Stimulated activated CD4-positive, alpha-beta T cell treated with anti-CD3 and anti-CD28 coated beads, Interleukin-4, amount 100 ng/mL, for 1 hour (primary cell): ENCODE measurements around the gene THSD4.
"Not testable (repeated sequence)": the region's sequence is repeated elsewhere in the genome, so short reads cannot be mapped to it uniquely, and the experiment has no call there.

Experiments used
- DNase-seq: peaks from one replicate; pipeline ENCODE4 v3.0.0-alpha.2; 2020

THSD4 gene

DNA sequence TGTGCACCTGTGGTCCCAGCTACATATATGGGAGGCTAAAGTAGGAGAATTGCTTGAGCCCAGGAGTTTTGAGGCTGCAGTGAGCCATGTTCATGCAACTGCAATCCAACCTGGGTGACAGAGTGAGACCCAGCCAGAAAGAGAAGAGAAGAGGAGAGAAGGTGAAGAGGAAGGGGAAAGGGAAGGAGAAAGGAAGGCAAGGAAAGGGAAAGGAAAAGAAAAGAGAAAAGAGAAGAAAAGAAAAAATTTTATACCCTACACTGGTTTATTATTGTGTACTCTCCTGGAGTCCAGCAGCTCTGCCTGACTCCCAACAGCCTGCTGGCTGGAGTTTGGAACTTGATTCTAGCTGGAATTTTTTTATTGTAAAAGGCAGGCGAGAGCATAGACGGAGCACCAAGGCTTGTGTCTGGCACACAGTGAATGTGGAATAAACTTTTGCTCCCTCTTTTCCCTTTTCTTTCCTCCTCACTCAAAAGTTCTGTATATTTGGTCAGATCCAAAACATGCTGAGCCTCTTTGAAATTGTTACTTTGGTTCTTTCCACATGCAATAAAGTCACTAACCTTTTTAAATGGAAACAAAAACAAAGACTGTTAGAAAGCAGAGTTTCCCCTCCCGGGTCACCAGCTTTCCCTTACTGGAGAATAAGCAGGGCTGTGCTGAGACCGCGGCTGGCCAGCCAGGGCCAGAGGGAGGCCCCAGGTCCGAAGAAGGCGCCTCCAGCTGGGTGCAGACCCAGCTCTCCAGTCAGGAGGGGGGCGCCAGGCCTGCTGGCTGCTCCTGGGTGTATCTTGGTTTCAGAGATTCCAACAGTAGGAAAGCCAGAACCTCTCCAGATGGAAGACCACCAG, 9.9 kb downstream of the THSD4 start:
- DNase-seq = no peak

DNA sequence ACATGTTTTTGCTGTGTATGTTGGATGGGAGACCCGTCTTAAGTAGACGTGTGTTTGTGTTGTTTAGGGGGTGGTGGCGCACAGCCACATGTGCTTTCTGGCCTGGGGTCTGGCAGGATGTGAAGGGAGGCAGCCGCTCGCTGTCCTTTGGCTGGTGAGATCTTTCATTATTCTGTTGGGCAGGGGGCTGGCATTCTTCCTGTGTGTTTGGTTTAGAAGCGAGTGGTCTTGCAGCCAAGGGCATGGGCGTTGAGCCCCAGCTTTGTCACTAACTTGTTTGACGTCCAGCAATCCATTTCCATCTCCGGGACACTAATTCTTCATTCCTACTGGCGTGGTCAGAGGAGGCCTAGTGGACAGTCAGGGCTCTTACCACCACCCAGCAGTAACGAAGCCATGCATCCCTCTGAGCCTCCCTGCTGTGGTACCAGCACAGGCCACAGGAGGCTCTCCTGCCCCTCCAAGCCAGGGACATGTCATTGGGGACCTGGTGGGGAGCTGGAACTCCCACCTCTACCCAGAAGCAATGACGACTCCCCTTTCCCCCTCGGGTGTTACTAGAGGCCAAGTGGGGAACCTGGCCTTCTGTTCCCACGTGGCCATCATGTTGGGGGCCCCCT, 10.7 kb downstream of the THSD4 start:
- DNase-seq = no peak

DNA sequence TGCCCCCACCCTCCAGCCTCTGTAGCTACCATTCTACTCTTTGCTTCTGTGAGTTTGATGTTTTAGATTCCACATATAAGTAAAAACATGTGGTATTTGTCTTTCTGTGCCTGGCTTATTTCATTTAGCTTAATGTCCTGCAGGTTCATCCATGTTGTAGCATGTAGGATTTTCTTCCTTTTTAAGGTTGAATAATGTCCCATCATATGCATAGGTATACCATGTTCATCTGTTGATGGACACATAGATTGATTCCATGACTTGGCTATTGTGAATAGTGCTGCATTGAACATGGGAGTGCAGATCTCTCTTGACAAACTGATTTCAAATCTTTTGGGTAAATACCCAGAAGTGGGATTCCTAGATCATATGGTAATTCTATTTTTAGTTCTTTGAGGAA, 11.8 kb downstream of the THSD4 start:
- DNase-seq = no peak

DNA sequence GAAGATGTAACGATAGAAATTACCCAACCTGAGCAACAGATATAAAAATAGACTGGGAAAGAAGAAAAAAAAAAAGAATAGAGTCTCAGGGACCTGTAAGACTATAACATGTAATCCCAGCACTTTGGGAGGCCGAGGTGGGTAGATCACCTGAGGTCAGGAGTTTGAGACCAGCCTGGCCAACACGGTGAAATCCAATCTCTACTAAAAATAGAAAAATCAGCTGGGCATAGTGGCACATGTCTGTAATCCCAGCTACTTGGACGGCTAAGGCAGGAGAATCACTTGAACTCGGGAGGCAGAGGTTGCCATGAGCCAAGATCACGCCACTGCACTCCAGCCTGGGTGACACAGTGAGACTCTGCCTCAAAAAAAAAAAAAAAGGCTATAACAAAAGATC, 12.9 kb downstream of the THSD4 start:
- DNase-seq = not testable (repeated sequence)

DNA sequence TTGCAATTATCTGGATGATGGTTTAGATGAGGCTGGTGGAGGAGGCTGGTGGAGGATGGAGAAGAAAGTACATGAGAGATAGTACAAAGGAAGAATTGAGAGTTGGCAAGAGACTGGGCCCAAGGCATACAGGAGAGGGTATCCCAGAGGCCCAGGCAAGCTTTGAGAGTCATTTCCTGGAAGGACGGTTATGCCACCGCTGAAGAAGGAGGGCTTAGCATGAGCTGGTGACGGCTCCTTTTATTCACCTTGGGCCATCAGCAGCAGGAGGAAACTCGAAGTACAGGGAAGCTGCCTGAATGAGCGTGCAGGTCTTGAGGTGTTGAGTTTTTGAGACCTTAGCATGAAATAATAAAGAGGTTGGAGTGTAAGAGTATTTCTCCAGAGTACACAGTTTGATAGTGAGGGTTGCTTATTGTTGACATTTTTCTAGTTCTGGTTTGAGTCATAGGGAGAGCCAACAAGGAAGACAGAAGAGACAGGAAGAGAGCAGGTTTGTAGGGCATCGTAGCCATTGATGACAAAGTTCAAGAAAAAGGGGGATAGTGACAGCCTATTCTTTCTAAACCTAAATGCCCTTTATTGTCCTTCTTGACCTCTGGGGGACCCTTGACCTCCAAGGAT, 13.8 kb downstream of the THSD4 start:
- DNase-seq = no peak

DNA sequence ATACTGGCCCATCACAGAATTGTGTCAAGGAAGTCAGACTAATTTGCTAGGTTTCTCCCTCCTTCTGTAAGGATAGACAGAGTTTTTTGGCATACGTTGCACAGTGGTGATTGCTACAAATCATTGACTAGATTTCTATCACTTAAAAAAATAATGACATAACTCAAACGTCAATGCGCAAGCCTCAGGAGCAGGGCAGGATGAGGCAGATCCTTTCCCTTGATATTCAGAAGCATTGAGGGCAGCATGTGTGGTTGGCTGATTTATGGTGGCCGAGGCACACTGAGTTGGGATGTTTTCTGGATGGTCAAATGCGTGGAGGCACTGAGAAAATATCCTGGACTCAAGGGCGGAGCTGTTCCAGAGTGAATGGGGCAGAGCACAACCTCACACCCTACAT, 14.4 kb downstream of the THSD4 start:
- DNase-seq = no peak

DNA sequence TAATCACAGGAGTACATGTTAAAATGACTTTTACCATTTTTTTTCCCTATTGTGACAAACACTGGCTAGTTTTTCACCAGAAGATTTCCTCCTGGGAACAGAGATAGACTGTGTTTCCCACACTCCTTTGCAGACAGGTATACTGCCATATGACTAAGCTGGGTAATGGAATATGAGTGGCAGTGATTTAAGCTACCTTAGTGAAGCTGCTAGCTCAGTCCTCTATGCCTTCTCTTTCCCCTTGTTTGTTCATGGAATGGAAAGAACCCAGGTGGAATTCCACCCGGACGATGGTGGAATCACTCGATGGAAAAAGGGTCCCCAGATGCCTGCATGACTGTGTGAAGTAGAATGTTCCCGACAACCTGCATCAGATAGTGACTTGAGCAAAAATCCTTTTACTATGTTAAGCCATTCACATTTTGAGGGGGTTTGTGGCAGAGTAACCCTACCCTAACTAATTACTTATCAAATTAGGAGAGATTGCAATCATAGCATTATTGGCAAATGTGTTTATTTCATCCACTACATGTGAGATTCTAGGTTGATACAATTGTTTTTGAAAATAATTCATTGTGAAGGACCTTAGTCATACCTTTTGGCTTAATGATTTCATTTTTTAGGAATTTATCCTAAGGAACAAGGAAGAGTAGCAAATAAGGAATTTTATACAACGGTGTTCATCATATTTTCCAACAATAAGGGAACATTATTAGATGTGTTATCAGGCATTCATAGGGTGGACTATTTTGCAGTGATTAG, 16.5 kb downstream of the THSD4 start:
- no peak for DNase-seq

DNA sequence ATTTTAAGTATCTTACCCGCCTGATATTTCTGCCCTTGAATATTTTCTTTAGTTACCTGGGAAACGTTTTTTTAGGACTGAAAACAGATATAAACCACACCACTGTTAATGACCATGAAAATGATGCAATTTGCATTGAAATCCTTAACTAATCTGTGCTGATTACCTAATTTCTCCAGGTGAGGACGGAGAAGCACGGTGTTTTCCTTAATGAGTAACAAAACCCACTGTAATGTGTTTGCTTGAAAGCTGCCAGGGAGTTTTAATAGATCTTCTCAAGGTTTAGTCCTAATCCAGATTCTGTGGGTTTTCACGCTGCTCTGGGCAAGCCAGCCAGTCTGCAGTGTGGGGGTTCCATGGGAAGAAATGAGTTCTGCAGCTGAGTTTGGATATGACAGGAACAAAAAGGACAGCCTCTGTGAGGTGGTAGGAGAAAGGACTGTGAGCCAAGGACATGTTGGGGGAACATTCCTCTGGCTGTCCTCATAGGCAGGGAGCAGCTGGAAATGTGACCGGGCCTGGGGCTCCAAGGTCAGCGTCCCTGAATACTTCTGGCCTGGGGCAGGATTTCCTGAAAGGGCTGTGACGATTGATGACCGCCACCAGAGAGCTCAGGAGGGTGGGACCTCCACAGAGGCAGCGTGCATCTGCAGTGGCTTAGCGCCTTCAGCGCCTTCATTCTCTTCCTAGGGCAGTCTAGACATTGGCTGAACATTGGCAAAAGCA, 18.6 kb downstream of the THSD4 start:
- DNase-seq = no peak

DNA sequence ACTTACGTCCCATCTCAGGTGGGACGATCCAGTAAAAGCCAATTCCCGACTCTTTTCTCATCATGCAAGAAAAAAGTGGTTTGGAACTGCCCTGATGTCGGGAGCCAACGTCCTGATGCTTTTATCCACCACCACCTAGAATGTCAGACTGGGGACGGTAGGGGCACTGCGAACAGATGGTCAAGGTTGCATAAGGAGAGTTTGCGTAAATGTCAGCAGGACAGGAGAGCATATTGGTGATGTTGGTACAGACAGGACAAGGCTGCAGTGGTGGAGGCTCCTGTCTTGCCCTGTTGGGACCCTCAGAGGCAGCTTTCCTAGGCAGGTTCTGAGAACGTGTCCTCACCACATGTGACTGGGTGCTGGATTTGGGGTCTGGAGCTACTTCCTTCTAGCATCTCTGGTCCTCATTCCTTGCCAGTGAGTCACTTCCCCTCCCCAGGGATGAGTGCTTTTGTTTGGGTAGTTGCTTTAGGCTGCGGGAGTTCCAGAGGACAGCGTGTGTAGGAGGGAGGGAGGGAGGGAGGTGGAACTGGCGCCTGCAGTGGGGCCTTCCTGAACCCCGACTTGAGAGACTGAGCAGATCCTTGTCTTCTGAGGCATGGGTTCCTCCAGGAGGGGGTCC, 21.0 kb downstream of the THSD4 start:
- DNase-seq = no peak

DNA sequence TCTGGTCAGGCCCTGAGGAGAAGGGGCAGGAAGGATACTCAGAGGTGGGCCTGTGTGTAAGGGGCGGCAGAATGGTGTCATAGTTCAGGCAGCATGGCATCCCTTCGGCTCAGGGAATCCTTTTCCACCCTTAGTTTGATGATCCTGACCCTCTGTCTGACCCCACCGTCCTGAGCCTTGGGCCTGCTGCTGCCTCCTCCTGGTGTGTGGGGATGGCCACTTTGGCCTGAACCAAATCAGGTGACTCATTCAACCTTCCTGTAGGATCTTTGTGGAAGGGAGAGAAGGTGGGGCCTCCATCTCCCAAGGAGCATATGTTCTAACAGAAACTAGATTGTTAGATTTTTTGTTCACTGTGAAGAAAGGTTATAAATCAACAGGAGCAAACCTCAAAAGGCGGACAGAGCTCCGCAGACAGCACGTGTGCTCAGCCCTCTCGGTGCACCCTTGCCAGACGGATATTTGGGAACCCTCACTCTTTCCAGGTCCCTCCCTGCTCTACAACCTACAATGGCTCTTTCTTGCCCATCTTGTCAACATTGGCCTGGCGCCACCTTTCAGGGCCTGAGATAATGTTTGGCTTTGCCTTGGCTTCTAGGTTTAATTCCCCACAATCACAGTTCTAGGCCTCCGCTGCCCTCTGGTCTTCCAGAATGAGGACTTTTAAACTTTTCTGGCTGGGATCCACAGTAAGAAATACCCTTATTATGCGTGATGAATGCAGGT, 21.7 kb downstream of the THSD4 start:
- no peak for DNase-seq

DNA sequence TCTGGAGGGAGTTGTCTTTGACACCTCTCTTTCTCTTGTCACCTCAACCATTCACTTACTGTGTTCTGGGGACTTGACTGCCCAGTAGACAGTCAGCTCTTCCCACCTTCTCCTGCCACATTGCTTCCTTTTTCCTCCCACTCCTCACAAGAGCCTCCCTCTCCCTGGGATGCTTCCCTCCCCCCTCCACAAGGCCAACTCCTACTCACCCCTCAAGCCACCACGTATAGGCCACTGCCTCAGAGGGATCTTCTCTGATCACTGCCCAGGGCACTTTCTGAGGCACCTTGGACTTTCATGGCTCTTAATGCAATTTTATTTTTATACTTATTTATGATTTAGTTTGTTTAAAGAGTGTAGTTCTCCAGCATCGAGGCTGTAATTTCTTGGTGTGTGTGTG, 23.2 kb downstream of the THSD4 start:
- no peak for DNase-seq

DNA sequence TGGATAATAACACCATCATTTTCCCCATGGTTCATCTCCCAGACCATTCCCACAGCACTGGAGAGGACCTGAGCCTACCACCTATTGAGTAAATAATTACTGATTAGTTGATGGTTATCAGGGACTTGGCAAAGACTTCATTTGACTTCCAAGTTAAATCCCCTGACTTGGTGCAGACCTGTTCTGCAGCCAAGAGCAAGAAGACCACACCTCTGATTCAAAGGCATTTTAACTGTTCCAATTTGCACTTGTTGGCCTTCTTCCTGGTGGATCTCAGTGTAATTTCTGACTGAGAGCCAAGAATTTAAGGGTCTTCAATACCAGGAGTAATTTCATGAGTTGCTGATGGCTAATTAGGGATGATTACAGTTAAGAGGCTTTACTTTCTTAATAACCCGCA, 24.0 kb downstream of the THSD4 start:
- no peak for DNase-seq

DNA sequence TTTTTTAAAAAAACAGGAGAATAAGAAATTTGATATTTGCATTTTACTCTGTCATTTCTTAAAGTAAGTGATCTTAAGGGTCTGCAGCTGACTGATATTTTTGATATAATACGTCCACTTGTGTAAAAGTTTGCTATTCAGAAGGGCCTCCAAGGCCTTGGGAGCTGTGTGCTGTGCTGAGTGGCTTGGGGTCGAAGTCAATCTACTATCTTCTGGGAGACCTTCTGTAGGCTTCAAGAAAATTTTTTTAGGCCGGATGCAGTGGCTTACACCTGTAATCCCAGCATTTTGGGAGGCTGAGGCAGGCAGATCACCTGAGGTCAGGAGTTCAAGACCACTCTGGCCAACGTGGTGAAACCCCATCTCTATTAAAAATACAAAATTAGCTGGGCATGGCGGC, 26.3 kb downstream of the THSD4 start:
- DNase-seq = no peak

DNA sequence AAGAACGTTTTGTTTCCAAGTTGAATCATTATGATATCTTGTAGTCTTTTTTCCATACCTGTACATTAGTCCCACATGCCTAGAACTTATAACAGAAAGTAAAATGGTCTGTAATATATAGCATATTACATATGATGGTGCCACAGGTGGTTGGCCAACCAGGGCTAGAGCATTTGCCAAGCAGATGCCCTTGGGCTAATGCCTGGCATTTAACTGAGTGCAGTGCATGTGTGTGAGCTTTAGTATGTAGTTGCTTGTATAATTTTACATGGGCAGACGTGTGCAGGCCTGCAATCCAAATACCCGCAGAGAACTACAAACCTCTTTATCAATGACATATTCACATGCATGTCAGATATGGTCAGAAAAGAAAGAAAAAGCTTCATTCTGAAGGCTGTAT, 27.5 kb downstream of the THSD4 start:
- no peak for DNase-seq

DNA sequence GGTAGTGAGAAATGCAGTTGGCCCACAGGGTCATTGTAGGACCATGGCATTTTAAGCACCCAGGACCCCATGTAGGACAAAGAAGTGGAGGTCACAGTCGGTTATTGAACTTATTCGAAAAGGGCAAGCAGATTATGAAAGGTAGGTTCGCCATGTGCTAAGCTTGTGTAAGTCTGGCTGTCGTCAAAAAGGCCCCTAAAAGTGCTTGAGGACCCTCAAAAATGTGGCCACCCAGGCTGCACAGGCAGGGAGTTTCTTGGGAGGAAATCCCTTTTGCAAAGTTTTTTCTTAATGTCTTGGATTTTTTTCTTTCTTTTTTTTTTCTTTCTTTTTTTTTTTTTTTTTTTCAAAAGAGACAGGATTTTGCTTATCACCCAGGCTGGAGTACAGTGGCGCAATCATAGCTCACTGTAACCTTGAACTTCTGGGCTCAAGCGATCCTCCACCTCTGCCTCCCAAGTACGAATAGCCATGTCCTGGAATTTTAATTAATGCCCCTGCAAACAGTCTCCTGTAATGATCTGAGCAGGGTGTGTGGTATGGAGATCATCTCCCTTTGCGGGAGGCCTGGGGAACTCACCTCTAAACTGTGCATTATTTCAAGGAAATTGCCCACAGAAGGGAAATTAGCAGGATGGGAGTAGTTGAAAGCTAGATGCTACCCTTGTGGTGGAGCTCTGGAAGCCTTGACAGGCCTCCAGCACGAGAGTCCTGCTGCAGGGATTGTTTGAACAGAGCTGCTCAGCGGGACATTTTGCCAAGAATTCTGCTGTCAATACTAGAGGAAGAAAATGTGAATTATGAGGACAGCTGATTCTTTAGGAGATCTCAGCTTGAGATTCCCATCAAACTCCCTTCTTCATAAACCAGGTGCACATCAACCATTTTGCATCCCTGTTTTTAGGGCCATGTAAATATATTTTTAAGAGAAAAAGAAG, 28.4 kb downstream of the THSD4 start:
- no peak for DNase-seq

DNA sequence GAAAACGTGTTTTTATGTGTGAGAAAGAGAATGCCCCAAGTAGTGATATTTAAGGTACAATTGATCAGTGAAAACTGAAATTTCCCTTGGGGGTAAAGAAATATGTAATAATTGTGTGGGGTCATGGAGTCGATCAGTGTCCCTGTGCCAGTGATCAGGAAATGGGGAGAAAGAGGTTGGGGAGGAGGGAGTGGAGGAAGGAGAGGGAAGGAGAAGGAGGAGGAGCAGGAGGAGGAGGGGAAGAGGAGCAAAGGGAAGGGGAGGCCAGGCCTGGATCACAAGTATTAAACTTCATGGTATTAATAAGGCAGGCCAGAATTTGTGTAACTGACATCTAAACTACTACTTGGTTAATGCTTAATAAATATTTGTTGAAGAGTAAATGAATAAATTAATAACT, 30.4 kb downstream of the THSD4 start:
- DNase-seq = no peak

DNA sequence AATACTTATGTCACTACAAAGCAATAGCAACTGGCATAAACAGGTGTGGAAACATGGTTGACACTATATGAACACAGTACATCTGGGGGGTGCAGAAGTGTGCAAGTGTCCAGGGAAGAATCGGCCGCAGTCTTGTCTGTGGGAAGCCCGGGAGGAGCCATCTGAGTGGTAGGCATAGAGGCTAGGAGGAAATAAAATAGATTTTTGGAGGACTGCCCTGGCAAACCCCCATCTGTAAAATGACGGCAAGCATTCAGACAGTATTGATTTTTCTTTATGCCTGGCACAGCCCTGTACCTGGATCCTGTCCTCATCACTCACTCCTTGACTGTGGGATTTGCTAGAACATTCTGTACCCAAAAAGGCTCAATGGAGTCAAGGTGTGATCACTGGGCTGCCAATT, 31.3 kb downstream of the THSD4 start:
- DNase-seq = no peak

DNA sequence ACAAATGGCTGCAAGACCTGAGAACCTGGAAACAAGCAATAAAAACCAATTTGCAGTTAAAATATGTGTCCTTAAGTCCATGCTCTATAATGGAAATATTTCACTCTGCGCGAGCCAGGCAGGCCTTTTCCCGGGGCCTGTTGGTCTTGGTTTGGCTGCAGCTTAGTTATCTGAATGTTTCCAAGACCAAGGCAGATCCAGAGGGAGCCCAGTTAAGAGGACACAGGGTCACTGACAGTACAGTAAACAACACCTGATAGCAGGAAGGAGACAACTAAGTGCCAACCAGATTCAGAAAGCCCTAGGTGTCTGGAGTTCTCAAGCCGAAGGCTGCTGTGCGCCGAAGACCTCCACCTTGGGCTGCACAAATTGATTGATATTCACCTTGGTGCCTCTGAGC, 32.8 kb downstream of the THSD4 start:
- no peak for DNase-seq

DNA sequence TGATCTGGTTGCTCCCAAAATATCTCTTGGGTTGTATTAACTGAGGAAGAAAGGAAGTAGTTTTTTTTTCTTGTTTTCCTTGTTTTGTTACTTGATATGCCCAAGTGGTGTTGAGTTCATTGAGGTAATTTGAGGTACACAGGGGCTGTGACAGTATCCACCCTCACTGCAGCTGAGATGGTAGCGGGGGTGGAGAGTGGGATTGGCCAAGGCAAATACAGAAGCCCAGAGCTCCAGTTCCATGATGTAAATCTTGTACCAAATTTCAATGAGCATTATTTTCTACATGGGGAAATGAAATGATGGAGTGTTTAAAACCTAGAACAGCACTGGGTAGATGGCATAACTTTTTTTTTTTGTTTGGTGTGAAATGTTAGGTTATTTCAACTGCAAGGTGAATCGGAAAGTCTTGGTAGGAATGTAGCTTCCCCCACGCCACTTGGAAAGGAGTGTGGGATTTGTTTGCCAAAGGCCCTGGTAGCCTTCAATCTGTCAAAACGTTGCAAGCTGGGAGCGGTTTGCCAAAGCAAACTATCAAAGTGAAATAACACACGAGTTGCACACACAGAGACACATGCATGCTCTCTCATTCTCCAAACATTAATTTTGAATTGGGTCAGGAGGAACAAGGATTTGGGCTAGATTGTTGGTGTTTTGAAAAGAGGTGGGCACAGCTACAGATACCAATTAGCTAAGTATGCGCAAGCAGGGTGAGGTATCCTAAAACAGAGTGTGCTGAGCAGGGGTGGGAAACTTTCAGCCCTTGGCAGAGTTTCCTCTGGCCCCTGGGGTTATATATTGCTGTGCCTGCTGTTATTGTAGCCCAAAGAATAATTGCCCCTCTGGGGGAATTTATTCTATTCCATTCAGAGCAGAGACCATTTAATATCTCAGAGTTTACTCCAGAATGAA, 34.6 kb downstream of the THSD4 start:
- no peak for DNase-seq
